GM19035 (cell line): ENCODE results near the gene ZNF576.
"Not testable (repeated sequence)": the region's sequence is repeated elsewhere in the genome, so short reads cannot be mapped to it uniquely, and the experiment has no call there.

Experiments
- ATAC-seq: cut with Tn5 transposase; IDR thresholded peaks from one replicate; pipeline ENCODE4 v1.9.1; 2021; ENCODE audit not compliant: unreplicated experiment

The ZNF576 gene, protein sequence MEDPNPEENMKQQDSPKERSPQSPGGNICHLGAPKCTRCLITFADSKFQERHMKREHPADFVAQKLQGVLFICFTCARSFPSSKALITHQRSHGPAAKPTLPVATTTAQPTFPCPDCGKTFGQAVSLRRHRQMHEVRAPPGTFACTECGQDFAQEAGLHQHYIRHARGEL

DNA sequence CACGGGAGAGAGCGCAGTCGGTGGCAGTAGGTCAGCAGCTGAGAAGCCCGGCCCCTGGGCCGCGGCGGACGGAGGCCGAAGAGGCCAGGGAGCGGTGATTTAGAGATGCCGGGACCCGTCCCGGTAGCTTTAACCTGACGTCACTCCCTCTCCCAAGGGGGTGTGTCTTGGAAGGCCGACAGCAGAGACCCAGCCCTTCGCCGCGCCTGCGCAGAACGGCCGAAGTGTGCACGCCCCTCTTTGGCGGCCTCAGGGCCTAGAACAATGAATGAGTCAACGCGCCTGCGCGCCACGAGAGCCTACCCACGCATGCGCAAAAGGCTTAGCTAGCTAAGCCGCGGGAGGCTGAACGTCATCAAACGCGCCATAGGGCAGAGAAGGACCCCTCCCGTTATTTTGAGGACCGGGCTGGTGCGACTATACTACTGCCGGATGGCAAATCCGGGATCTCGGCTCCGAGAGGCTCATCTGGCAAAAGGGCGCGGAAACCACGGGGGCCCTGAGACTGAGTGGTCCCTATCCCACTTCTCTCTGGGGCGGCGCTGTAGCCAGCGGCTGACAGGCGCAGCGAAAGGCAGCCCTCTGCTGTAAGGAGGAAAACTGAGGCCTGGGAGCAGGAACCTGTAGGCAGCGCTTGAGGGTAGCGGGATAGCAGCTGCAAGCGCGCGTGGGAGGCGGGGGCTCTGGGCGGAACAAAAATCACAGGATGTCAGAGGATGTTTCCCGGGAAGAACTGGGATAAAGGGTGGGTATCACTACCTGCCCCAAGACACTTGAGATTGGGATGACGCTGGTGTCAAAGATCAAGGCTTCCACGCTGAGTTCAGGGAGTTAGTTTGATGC lies at the start of gene ZNF576, which contains the start of gene IRGQ:
Gene ZNF576 (plus strand): TSS at position 597 of the 843 bp plus-strand sequence. CDS start 514 bp downstream, outside the sequence.
Gene IRGQ (minus strand): TSS at position 136 of the 843 bp plus-strand sequence. CDS start 796 bp downstream, outside the sequence.
- ATAC-seq = peak; percentile 88

DNA sequence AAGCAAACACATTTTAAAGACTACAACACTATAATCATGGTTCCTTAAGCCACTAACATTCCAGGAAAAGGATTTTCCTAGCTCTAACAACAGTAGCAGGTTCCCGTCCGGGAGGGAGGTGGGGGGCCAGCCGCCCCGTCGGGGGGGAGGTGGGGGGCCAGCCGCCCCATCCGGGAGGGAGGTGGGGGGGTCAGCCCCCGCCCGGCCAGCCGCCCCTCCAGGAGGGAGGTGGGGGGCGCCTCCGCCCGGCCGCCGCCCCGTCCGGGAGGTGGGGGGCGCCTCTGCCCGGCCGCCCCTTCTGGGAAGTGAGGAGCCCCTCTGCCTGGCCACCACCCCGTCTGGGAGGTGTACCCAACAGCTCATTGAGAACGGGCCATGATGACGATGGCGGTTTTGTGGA lies 48.5 kb upstream of the ZNF576 start:
- ATAC-seq = not testable (repeated sequence)

DNA sequence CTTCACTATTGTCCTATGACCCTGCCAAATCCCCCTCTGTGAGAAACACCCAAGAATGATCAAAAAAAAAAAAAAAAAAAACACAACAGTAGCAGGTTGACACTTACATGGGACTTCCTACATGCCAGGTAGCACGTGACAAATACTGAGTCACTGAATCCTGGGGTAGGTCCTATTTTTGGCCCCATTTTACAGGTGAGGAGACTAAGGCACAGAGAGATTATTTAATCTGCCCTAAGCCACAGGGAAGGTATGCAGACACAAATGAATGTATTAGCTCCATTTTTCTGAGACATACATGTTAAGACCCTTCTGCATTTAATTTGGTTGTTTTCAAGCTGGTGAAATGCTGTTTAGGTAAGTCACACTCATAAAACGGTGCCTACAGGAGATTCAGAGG lies 47.7 kb upstream of the ZNF576 start:
- ATAC-seq = no peak

DNA sequence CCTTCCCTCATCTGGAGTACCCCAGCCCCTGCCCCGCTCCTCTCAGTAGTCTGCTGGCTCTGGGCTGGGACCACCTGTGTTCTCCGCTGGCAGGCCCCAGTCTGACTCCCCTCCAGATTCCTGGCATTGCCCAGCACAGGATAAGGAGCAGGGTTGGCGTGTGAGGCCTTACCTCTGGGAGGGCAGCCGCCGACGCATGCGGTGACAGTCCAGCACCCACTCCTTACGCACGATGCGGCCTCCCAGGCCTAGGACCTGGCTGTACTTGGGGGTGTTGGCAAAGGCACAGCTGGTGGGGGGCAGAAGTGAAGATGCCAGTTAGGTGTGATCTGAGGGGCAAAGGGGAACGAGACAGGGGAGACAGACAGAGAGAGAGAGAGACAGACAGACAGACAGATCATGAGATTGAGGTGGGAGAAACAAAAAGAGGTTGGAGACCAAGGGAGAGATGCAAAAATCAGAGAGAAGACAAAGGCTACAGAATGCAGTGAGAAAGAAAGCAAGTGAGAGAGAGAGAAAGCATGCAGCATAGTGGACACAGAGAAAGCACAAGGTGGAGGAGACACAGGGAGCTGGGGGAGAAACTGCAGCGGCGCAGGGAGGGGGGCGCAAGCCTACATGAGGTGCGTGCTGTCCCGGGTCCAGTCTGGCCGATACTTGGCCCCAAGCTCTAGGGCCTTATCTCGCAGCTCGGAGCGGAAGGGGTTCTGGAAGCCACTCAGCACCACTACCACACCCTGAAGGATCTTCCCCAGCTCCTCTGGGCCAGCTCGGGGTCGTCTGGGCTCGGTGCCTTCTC lies 44.8 kb upstream of the ZNF576 start:
- no peak for ATAC-seq

DNA sequence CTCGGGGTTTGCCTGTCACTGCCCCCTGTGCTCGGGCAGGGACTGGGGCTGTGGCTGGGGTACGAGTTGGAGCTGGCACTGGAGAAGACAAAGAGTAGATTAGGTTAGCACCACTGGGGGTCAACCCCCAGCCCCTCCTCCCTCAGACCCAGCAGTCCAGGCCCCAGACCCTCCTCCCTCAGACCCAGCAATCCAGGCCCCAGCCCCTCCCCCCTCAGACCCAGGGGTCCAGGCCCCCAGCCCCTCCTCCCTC lies 44.3 kb upstream of the ZNF576 start:
- no peak for ATAC-seq

DNA sequence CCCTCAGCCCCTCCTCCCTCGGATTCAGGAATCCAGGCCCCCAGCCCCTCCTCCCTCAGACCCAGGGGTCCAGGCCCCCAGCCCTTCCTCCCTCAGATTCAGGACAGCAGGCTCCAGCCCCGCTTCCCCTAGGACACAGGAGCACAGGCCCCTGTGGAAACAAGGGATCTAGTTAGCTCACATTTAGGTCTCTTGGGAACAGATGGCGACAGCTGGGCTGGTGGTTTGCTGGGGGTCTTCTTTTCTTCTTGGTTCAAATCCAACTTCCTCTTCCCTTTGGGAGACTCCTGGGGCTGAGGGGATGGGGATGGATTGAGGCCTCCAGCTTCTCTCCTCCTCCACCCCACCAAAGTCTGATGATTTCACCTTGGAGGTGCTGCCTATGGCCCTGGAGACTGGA lies 43.8 kb upstream of the ZNF576 start:
- no peak for ATAC-seq

DNA sequence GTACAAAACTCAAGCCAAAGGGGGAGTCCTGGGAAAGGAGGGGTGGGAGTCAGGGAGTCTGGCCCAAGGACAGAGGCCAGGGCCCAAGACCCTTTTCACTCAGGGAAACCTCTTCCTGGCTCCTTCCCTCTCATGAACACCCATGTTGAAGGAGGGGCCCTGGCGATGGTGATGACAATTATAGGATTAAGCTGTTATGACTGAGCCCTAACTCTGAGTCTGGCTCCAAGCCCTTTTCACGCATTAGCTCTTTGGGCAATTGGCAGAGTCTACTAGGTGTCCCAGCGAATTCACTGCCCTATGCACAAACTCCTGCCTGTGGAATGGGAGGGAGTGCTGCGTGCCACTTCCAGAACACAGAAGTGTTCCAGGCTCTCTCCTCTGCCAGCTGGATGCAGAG lies 42.7 kb upstream of the ZNF576 start:
- ATAC-seq = no peak

DNA sequence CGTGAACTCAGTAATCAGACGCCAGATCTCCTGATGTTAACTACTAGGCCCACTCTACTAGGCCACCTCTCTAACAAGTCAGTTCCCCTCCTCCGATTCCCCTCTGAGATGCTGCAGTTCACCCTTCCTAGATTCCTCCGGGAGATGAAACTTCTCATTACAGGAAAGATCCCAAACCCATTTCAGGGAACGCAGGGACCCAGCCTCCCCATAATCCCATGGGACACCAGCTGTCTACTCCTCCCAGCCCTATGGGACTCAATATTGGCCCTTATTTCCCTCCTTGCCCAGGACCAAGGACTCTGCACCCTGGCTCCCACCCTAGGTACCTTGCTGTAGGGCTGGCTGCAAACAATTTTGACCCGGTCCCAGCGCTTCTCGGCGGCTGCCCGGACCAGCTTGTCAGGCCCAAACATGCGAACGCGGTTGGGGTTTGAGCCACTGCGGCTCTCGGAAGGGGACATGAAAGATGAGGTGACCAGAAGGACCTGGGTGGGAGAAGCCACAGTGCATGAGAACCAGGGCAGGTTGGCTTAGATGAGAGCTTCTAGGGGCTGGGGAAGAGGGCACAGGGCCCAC lies 42.0 kb upstream of the ZNF576 start:
- ATAC-seq = no peak

DNA sequence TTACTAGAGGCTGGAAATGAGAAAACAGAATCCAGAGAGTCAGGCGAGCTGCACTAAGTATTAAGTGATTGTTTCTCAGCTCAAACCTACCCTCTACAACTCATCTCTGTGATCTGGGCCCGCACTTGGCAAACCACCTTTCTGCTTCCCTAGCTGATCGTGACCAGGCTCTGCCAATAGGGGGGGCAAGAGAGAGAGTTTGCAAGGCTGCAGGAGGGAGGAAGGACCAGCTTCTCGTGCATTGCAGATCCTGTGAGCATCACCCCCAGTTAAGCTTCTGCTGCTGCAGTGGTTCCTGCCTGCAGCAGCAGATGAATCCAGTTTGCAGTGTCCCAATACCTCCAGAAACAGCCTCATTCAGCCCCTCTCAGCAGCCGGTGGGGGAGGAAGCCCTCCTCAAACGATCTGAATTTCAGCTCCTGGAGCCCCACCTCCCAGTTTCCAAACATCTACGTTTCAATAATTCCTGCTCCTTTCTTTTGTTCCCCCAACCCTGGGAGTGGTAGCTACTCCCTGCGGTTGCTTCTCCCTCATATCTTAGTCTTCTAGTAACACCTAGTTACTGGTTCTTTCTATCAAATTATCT lies 41.1 kb upstream of the ZNF576 start:
- no peak for ATAC-seq

DNA sequence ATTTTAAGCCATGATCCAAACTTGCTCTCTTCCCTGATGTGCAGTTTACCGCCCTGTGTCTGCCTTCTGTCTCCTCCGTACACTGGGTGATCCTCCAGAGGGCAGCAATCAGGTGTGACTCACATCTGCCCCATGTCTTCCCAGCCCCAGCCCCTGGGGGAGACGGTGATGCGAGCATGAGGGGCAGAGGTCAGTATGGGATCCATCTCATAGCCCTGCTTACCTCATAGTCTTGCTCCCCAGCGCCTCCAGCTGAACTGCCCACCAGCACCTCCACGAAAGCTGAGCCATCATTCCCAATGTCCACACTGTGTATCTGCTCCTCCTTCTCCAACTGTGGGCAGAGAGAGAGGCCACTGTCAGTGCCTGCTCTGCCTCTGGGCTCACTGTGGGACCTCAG lies 35.7 kb upstream of the ZNF576 start:
- no peak for ATAC-seq

DNA sequence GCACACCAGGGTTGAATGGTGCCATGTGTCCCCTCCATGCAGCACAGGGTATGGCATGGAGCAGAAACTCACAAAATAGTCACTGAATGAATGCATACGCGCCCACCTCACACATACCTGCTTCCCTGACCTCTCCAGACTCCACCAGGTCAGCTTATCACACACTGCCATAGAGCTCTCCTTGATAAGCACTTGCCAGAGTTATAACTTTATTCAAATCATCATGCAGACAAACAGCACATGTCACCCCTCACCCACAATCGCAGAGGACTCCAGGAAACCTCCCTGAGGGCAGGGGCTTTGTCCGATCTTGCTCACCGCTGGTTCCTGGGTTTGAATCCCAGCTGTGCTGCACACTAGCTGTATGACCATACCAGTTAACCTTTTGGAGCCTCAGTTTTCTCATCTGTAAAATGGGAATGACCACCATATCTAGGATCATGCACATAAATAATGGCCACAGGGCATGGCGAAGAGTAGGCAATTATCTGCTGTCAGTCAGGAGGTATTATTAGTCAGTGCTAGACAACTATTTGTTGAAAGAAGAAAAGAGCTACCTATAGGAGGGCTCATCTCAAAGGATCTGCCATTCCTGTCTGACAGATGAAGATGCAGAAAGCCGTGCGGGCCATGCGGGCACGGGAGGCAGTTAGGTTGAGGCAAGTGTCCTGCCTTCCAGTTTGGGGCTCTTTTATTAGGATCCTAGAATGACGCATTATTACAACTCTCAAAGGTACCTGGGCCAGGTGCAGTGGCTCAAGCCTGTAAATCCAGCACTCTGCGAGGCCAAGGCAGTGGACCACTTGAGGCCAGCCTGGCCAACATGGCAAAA lies 35.0 kb upstream of the ZNF576 start:
- no peak for ATAC-seq

DNA sequence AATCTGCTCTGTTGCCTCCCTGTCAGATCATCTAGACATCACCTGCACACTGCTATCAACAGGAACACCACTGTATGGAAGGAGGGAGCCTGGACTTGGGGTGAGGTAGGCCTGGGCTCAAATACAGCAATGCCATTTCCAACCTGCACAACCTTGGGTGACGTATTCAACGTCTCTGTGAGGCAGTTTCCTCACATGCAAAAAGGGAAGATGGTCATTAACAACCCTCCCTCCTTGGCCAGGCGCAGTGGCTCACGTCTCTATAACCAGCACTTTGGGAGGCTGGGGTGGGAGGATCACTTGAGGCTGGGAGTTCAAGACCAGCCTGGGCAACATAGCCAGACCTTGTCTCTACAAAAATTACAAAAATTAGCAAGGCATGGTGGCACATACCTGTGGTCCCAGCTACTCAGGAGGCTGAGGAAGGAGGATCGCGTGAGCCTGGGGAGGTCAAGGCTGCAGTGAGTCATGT lies 34.1 kb upstream of the ZNF576 start:
- no peak for ATAC-seq

DNA sequence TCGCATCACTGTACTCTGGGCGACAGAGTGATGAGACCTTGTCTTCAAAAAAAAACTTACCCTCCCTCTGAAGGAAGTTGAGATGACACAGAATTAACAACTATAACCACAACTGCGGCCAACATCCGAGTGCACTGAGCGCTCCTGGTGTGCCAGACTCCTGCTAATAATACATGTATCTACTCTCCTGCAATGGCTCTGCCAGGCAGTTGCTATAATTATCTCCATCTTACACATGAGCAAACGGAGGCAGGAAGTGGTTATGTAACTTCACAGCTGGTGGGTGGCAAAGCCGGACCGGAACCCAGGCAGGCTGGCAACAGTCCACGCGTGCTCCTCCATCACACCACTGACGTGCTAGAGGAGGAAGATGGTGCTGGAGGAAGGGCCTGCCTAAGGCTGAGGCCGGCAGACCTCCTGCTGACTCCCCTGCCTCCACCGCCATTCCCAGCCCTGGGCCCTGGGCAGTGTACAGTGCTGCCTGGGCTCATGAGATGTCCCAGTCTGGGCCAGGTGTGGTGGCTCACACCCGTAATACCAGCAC lies 33.6 kb upstream of the ZNF576 start:
- ATAC-seq = peak; percentile 71

DNA sequence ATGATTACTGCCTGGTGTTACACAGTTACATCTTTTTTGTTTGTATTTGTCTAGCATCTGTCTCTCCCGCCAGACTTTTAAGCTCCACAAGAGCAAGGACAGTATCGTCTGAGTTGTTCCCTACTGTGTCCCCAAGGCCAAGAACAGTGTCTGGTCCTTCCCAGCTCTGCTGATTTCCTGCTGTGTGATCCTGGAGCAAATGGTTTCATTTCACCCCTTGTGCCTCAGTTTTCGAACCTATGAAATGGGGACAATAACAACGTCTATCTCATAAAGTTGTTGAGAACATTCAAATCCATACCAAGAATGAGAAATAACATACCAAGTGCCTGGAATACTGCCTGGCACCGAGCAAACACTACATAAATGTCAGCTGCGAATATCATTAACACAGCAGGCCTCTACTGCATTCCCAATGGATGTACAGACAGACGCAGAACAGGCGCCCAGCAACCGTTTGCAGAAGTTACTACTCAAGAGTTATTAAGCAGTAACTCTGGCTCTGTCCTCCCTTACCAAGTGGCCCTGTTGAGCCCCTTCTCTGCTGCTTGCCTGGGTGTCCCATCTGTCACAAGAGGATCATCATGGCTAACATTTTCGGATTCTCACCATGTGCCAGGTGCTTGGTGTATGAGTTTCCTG lies 32.5 kb upstream of the ZNF576 start:
- ATAC-seq = no peak

DNA sequence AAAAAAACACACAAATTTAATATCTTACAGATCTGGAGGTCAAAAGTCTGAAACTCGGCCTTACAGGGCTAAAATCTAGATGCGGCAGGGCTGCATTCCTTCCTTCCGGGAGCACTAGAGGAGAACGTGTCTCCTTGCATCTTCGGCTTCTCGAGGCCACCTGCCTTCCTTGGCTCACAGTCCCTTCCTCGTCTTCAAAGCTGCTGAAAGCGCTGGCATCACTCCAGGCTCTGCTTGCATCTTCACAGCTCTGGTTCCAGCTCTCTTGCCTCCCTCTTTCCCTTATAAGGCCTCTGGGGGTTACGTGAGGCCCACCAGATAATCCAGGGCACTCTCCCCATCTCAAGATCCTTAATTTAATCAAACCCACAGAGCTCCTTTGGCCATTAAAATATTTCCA lies 31.6 kb upstream of the ZNF576 start:
- no peak for ATAC-seq

DNA sequence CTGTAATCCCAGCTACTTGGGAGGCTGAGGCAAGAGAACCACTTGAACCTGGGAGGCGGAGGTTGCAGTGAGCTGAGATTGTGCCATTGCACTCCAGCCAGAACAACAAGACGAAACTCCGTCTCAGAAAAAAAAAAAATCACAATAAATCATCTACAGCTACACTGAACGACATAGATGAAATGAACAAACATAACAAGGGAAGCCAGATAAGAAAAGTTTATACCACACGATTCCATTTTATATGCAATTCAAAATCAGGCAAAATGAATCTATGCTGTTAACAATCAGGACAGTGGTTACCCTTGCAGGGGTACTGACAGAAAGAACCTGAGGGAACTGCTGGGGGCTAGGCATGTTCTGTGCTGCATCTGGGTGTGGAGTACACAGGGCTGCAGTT lies 26.7 kb upstream of the ZNF576 start:
- no peak for ATAC-seq

DNA sequence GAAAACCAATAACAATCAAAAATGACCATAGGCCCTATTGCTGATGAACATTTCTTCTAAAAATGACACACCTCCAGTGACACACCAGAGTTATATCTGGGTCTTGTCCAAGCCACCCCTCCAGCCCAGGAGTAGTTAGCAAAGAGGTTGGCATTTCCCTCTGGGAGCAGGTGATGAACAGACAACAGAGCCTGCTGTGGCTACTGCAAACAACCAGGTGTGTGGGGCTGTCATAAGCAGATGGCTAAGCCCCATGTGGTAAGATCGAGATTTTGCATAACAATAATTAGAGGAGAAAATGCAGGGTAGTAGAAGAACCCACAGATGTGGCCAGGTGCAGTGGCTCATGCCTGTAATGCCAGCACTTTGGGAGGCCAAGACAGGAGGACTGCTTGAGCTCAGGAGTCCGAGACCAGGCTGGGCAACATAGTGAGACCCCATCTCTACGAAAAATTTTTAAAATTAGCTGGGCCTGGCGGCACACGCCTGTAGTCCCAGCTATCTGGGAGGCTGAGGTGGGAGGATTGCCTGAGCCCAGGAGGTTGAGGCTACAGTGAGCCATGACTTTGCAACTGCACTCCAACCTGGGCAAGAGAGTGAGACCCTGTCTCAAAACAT lies 26.1 kb upstream of the ZNF576 start:
- ATAC-seq = no peak

DNA sequence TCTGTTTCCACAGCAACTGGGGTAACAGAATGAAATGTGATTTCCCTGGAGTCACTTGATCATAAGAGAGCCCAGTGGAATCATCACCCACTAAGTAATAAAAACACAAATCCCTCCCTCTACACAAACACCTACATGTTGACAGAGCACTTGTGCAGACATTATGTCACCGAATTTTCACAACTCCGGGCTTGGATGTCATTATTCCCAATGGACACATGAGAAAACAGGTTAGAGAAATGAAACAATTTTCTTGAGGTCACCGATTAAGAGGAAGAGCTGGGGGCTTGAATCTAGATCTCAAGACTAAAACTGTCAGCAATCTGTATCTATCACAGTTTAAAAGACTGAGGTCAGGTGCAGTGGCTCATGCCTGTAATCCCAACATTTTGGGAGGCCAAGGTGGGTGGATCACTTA lies 24.2 kb upstream of the ZNF576 start:
- no peak for ATAC-seq
